Stimulated activated CD4-positive, alpha-beta T cell treated with anti-CD3 and anti-CD28 coated beads, Interleukin-1b, Interleukin-23, amount 100 ng/mL, for 1 hour (primary cell): ENCODE measurements around the gene SLC2A4.

Source experiments
- DNase-seq, 2 donors: peaks; one replicate each; pipeline ENCODE4 v3.0.0-alpha.2; 2020; ENCODE audit warnings: low read depth in 2 of 2

SLC2A4 gene

DNA sequence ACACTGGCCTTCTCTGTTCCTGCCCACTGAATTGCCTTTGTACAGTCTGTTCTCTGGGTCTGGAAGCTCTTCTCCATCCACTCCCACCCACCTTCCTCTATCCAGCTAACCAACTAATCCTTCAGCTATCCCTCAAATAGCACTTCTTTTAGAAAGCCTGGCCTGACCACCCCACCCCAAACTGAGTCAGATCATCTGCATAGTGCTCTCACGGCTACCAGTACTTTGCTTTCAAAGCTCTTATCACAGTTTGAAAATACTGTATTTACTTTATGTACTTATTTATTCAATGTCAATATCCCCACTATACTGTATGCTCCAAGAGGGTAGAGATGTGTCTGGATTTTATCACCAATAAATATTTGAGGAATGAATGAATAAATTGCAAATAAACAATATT lies 14.7 kb upstream of the SLC2A4 start:
- no peak for DNase-seq

DNA sequence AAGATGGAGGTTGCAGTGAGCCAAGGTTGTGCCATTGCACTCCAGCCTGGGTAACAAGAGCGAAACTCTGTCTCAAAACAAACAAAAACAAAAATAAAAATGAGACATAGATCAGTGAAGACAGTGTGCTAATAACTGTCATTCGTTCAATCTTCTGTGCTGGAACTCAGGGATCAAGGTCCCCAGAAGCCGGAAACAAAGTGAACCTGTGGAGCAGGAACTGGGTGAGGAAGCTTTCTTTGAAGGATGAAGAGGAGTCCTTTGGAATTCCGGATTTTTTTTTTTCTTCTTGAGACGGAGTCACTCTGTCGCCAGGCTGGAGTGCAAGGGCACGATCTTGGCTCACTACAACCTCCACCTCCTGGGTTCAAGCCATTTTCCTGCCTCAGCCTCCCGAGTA lies 2.1 kb upstream of the SLC2A4 start:
- no peak for DNase-seq

DNA sequence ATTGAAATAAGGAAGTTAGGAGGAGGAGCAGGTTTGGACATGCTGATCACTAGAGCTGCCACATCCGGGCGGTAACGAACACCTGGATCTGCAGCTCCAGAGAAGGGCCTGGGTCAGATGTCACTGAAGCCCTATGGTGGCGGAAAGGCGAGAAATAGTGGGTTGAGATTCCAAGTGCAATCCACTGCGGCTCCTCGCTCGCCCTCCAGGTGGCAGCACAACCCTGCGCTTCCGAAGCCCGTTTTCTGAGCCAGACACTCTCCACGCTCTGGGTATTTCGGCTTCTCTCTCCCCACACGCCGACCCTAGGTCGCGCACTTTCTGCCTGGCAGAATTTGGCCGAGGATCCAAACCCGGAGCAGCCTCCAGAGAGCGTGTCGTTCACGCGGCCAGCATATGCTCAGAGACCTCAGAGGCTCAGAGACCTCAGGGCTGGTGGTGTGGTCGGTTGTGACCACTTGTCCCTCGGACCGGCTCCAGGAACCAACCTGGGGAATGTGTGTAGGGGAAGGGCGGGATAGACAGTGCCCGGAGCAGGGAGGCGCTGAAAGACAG lies 922 bp upstream of the SLC2A4 start:
- peak; percentile 67 to 76 for DNase-seq

DNA sequence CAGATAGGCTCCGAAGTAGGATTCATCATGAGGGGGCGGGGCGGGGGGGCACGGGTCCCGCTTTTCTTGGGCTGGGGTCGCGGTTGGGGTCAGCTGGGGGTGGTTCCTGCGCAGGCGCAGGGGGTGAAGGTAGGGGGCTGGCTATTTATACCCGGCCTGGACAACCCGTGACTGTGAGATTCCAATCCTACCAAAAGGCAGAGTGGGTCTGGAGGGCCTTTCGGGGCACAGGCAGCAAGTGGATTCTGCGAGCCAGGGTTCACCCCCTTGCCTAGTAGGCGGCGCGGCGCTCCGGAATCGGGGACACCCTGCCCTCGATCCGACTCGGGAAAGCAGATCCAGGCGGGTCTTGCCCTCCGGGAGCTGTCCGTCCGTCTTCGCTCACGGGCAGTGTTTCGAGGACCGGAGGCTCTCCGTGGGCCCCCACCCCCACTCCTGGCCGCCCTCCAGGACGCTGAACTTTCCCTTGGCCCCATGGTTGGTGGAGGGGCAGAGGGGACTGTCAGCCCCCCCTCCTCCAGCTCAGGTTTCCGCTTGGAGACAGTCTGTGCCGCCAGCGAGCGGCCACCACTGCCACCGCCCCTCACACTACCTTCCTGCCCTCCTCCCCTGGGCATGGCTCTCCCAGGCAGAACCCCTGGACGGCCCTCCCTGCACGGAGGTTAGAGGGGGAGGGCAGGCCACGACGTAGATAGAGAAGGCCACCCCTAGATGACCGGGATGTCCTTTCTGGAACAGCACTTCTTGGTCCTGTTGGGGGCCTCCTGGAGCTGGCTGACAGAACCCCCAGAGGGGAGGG lies 634 bp downstream of the SLC2A4 start:
- no peak for DNase-seq

DNA sequence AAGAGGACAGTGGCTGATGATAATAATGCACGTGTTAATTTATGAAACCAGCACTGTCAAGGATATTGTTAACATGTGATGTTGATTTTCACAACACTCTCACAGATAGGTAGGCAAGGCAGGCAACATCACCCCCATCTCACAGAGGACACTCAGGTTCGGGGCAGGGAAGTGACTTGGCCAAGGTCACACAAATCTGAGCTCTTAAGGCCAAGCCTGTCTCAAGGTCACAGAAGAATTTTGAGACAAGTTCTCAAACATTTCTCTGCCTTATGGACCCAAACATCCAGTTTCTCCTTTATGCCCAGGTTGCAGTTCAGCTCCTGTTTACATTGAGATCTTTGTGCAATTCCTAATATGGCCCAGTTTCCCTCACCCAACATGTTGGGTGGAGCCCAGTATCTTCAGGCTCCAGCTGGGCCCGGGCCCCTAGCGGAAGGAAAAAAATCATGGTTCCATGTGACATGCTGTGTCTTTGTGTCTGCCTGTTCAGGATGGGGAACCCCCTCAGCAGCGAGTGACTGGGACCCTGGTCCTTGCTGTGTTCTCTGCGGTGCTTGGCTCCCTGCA lies 1.3 kb downstream of the SLC2A4 start:
- no peak for DNase-seq

DNA sequence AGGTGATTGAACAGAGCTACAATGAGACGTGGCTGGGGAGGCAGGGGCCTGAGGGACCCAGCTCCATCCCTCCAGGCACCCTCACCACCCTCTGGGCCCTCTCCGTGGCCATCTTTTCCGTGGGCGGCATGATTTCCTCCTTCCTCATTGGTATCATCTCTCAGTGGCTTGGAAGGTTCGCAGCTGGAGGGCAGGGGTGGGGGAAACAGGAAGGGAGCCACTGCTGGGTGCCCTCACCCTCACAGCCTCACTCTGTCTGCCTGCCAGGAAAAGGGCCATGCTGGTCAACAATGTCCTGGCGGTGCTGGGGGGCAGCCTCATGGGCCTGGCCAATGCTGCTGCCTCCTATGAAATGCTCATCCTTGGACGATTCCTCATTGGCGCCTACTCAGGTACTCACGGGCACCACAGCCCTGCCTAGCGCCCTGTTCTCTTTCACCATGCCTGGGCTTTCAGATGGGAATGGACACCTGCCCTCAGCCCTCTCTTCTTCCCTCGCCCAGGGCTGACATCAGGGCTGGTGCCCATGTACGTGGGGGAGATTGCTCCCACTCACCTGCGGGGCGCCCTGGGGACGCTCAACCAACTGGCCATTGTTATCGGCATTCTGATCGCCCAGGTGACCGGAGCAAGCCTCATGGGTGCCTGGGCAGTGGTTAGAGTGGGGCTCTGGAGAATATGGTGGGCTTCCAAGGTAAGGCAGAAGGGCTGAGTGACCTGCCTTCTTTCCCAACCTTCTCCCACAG lies 2.1 kb downstream of the SLC2A4 start:
- DNase-seq = no peak

DNA sequence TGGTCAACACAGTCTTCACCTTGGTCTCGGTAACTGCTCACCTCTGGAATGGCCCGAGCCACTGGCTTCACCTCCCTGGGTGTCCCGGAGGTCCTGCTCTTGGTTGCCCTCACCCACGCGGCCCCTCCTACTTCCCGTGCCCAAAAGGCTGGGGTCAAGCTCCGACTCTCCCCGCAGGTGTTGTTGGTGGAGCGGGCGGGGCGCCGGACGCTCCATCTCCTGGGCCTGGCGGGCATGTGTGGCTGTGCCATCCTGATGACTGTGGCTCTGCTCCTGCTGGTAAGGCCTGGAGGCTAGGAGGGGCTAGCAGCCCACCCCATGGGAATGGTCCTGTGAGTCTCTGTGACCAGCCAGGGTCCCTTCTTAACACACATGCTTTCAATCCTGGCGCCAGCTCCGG lies 3.4 kb downstream of the SLC2A4 start:
- DNase-seq = no peak

DNA sequence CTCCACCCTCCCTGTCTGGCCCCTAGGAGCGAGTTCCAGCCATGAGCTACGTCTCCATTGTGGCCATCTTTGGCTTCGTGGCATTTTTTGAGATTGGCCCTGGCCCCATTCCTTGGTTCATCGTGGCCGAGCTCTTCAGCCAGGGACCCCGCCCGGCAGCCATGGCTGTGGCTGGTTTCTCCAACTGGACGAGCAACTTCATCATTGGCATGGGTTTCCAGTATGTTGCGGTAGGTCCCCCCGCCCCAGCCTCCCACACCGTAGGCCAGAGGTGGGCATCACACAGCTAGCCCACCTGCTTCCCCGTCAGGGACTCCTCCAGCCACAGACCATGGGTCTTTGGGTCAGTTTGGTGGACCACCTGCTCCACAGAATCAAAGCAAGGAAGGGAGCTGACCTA lies 4.2 kb downstream of the SLC2A4 start:
- DNase-seq = no peak

DNA sequence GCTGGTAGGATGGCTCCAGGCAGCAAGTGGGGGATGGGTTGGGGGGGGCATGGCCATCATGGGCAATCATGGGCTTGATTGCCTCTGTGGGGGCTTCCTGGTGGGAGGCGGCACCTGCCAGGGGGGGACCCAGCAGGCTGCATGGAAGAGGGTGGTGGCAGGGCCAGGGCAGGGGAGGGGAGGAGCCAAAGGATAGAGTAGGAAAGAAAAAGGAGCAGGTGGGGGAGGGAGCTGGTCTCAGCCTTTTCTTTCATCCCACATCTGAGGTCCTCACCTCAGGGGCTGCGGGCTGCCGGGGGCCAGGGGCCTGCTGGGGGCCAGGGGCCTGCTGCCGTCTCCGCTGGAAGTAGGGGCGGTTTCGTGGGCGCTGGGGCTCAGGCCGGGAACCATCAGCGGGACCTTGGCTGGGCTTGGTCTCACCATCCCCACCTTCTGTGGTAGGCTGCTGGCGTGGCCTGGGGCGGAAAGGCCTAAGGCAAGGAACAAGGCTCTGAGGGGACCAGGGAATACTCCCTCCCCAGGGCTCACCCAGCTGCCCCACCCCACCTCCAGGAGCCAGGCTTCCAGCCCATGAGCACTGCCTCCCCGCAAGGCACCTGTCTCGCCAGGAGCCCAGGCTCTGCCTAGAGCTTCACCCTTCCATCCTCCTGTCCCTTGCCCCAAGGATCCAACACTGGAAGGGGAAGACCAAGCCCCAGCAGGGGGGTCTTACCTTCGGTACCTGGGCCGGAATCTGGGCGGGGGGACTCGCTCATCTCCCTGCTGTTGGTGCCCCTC lies 7.9 kb downstream of the SLC2A4 start:
- DNase-seq = no peak

DNA sequence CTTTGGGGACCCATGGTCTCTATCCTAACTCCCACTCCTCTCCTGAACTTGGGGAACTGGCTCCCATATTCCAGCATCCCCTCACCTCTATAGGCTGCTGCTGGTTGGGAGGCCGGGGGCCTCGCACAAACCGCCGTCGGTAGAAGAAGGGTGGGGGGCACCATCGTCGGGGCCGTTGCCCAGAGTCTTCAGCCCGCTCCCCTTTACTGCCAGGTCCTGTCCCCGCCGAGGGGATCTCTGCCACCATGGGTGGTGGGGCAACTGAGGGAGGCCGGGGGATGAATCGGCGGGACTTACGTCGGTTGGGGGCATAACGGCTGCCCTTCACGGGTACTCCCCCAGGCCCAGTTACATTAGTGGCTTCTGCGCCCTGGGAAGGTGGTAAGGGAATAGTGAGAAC lies 8.6 kb downstream of the SLC2A4 start:
- DNase-seq = no peak

DNA sequence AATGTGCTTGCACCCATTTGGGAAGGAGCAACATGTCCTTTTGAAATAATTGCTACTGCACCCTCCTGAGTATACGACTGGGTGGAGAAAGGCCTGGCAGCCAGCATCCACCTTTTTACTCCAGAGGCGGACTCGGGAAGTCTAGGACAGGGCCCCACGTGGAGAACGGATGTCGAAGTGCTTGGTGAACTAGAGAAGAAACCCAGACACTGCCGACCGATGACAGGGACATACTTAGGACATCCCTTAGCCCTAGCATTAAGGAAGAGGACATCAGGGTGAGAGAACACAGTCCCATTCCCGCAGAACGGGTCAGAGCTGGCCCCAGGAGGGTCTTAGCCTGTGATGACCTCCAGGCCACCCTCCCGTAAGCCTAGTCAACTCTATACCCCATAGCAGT lies 9.2 kb downstream of the SLC2A4 start:
- DNase-seq = no peak

DNA sequence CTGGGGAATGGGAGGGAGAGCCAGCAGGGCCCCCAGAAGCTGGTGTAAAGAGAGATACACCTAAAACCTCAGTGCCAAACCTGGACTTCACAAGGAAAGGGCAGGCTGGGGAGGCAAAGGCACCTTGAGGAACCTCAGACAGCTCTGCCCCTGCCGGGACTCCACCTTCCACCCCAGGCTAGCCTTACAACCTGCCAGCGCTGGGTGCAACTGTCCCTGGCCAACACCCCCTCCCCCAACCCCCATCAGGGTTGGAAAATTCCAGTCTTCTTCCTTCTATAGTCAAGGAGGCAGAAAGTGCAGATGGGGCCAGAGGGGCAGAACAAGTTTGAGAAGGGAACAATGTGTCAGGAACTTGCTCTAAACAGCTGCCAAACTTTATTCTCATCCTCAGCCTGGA lies 10.7 kb downstream of the SLC2A4 start:
- DNase-seq = no peak

DNA sequence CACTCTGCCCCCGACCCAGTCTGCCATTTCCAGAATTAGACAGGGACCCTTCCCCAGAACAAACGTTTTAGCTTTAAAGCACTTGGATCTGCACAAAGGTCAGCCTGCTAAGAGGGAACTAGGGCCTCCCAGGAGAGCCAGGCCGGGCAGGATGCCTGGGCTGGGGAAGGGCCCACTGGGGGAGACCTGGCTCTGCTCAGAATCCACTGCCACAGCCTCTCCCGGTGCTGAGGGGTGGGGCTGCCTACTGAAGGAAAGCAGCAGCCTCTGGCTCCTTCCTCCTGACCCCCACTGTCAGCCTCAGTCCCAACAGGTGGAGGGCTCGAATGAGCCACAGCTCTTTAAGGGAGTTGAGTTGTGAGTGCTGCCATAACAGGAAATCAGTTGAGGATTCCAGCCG lies 11.2 kb downstream of the SLC2A4 start:
- DNase-seq = no peak

DNA sequence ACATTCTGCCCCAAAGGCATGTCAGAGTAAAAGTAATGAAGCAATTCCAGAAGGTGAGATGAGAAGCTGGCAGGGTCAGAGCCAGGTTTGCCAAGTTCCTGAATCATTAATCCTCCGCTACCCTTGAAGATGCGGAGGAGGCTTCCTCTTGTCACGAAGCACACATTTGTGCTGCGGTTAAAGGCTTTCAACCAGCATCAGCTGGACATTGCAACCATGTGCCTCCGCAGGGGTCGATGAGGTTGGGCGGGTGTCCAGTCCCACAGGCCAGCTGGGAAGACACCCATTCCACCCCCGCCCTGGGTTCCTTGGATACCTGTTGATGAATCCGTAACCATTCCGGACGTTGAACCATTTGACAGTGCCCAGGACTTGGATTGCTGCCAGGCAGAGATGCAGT lies 11.6 kb downstream of the SLC2A4 start:
- DNase-seq = no peak

DNA sequence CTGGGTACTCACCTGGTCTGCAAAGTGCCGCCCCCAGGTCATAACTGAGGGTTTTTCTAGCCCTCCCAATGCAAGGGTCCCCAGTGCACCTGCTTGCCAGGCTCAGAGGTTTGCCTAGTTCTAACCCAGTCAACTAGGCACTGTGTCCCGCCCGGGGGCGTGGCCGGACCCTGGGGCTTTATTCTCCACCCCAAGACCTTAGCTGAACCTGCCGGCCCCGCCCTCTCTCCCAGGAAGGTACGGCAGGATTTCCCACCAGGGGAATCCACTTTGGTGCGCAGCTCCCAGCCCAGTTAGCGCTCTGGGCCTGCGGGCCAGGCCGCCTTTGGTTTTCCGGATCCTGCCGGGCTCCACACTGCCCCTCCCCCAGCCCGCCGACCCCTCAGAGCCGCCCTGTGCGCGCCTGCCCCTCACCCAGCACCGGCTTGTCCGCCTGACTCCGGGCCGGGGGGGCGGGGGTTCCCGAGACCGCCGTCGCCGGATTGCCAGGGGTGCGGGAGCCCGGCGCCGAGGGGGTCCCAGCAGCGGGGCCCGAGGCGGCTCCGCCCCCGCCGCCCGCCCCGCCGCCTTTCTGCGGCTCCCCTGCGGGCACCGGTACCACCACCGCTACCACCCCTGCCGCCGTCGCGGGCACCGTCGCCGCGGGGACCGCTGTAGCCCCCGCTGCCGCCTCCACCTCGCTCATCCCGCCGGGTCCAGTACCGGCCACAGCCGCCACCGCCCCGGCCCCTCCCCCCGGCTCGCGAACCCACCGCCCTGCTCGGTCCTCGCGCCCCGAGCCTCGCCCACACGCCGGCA lies 12.5 kb downstream of the SLC2A4 start:
- no peak for DNase-seq

DNA sequence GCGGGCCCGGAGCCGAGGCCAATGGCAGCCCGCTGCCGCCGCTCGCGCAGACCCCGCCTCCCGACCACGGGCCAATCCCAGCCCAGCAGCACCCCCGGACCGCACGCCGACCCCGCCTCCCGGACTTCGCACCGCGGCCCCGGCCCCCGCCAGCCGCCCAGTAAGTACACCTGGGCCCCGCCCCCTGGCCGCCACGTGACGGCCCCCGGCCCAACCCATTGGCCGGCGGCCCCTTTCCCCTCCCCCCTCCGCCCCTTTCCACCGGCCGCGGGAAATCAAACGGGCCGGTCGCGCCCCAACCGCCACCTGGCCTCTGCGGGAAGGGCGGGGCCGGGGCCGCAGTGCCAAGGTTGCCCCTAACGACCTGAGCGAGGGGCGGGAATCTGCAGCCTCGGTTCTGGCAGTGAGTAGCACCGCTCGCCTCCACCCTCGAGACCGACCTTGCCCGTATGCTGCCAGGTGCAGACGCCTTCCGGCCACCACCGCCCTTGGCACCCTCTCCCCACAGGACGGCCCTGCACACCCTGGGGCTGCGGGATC lies 13.2 kb downstream of the SLC2A4 start, which contains the start of gene YBX2:
Gene YBX2, minus strand, starts transcription at position 26 of the 540 bp plus-strand sequence. CDS start 139 bp downstream, outside the sequence.
- peak; percentile 42 to 54 for DNase-seq

DNA sequence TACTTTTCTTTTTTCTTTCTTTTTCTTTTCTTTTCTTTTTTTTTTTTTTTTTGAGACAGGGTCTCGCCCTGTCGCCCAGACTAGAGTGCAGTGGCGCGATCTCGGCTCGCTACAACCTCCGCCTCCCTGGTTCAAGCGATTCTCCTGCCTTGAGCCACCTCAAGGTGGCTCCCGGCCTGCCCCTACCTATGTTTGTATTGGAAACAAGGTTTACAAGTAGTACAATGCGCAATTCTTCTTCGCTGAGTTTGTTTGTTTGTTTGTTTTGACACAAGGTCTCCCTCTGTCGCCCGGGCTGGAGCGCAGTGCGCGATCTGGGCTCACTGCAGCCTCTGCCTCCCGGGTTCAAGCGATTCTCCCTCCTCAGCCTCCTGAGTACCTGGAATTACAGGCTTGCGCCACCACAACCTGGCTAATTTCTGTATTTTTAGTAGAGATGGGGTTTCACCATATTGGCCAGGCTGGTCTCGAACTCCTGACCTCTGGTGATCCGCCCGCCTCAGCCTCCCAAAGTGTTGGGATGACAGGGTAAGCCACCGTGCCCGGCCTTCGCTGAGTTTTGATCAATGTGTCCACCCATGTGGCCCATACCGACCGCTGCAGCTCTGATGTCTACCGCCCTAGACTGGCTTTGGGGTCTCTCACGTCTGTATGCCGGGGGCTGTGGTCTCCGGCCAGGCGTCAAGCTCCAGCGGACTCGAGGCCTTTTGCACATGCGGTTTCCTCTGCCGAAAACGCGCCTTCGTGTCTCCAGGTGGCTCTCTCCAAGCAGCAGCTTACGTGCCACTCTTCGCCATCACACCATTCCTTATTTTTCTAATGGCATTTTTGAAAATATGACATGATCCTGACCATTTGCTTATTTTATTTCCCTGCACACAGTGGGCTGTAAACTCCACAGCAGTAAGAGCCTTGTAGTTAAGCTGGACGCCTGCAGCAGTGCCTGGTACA lies 14.0 kb downstream of the SLC2A4 start:
- DNase-seq = no peak

DNA sequence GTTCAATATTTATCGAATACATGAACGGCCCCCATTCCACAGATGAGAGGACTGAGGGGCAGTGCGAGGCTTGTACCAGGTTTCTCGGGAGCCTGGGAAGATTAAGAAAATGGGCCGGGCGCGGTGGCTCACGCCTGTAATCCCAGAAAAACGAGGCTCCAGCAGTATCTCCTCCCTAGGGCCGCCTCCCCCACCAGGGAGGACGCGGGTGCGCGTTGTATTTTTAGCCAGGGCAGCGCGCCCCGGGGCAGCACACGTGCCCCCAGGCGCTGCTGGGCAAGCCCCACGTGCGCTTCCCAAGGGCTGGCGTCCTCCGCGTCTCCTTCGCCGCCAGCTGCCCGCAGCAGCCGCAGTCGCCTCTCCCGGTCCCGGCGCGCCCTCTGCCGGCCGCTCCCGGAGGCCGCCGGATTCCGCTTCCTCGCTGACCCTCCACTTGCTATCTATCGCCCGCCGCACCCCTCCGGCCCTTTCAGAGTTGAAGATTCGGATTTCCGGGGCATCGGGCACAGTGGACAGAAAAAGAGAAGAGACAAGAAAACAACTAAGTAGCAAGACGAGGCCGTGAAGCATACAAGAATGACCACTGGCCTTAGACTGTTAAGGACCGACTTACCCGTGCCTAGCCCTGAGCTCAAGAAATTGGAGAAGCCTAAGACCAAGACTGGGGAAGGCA lies 14.8 kb downstream of the SLC2A4 start:
- DNase-seq = peak in 1 of 2 donors; percentile 50

DNA sequence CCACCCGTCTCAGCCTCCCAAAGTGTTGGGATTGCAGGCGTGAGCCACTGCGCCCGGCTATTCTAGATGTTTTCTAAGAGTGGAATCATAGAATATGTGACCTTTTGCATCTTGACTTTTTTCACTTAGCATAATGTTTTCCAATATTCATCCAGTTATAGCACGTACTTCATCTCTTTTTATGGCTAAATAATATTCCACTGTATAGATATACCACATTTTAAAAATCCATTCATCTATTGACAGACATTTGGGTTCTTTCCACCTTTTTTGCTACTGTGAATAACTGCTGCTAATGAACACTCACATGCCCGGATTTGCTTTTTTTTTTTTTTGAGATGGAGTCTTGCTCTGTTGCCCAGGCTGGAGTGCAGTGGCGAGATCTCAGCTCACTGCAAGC lies 22.7 kb downstream of the SLC2A4 start:
- no peak for DNase-seq
